CD4-positive, alpha-beta memory T cell (primary cell): Measurements from ENCODE around the gene CLSTN2. TPM values are rescaled to one million over a fixed set of nuclear protein-coding genes. Genes with fewer than 3 reads are reported as not detected.

Source experiments
- CTCF ChIA-PET: fragments of 350-600 bp; sonication (Branson Sonifier 250); formaldehyde crosslinking; loops from one replicate; lab custom pipeline; 2021; ENCODE audit warnings: inconsistent platforms; ENCODE audit not compliant: partially characterized antibody; lab: Charles Lee
- POLR2A ChIA-PET: fragments of 350-600 bp; sonication (Branson Sonifier 250); formaldehyde crosslinking; loops from one replicate; lab custom pipeline; 2021; ENCODE audit not compliant: partially characterized antibody; lab: Charles Lee
- DNase-seq, 5 donors: peaks; one replicate each; pipeline versions ENCODE4 v3.0.0 to v3.0.0-alpha.2; 2020 to 2022; ENCODE audit warnings: mixed read lengths in 1 of 5
- H3K27ac ChIP-seq: one replicate; pipeline ENCODE4 v1.7.0; 2013; ENCODE audit warnings: low read depth, low read length
- H3K27me3 ChIP-seq: 2 replicates; pipeline ENCODE4 v1.7.0; 2013; ENCODE audit warnings: mild to moderate bottlenecking, low read length, moderate library complexity; ENCODE audit not compliant: insufficient read depth
- H3K36me3 ChIP-seq: 2 replicates; pipeline ENCODE4 v1.7.0; 2013; ENCODE audit warnings: mild to moderate bottlenecking, low read length, moderate library complexity; ENCODE audit not compliant: insufficient read depth
- H3K4me1 ChIP-seq: 2 replicates; pipeline ENCODE4 v1.7.0; 2013; ENCODE audit warnings: mild to moderate bottlenecking, low read length, moderate library complexity; ENCODE audit not compliant: insufficient read depth
- H3K4me3 ChIP-seq, 2 donors: one replicate each; pipeline ENCODE4 v1.7.0; 2013; ENCODE audit warnings: low read length in 2 of 2, mild to moderate bottlenecking in 1 of 2
- H3K9me3 ChIP-seq, 2 donors: one replicate each; pipeline ENCODE4 v1.7.0; 2013; ENCODE audit warnings: low read length in 2 of 2, control low read depth in 1 of 2; ENCODE audit not compliant: control insufficient read depth in 1 of 2
- H3K27ac Mint-ChIP-seq, 7 donors: one replicate each; pipeline ENCODE4 v1.8.0; 2020 to 2021; ENCODE audit warnings: mixed read lengths in 7 of 7, mild to moderate bottlenecking in 6 of 7, inconsistent platforms in 3 of 7, moderate library complexity in 3 of 7
- H3K27me3 Mint-ChIP-seq, 2 donors: one replicate each; pipeline ENCODE4 v1.8.0; 2020 to 2021; ENCODE audit warnings: mixed read lengths in 2 of 2
- H3K36me3 Mint-ChIP-seq, 2 donors: one replicate each; pipeline ENCODE4 v1.8.0; 2020 to 2021; ENCODE audit warnings: mixed read lengths in 2 of 2, inconsistent platforms in 1 of 2, mild to moderate bottlenecking in 1 of 2
- H3K4me1 Mint-ChIP-seq, 4 donors: one replicate each; pipeline ENCODE4 v1.8.0; 2020 to 2021; ENCODE audit warnings: mixed read lengths in 4 of 4, mild to moderate bottlenecking in 1 of 4
- H3K4me3 Mint-ChIP-seq, 8 donors: one replicate each; pipeline ENCODE4 v1.8.0; 2020 to 2021; ENCODE audit warnings: mixed read lengths in 8 of 8, mild to moderate bottlenecking in 7 of 8, moderate library complexity in 6 of 8, inconsistent platforms in 3 of 8
- H3K9me3 Mint-ChIP-seq, 8 donors: one replicate each; pipeline ENCODE4 v1.8.0; 2020 to 2021; ENCODE audit warnings: mixed read lengths in 8 of 8, mild to moderate bottlenecking in 5 of 8, inconsistent platforms in 3 of 8, moderate library complexity in 1 of 8
- intact Hi-C: fragments of 100-400 bp; cut with micrococcal nuclease; formaldehyde crosslinking; loops from one replicate; pipeline ENCODE4 v1.15.1; 2023
- polyA plus RNA-seq, 2 donors: library from polyadenylated mRNA; unstranded; fragments of 300-500 nt; fragmentation: Illumina TruSeq; gene quantifications; one replicate each; pipeline ENCODE4 v1.2.3, GENCODE V29; 2021
- total RNA-seq, 2 experiments: library from RNA; stranded (reverse); gene quantifications; one replicate each; pipeline ENCODE4 v1.2.3, GENCODE V29; 2021

The CLSTN2 gene
- total and polyA plus RNA-seq, 4 experiments from 2014 or later, result not detected

- H3K4me3 ChIP-seq, result no peak overlapping the region
- no peaks in the 10 kb centered on the region for H3K4me1 ChIP-seq
- intact Hi-C loops, result no loop called here
- Mint-ChIP-seq H3K4me1 (no peaks in the 10 kb centered on the region), H3K9me3 (peaks cover 0 to 2% (median 0%) of the 10 kb centered on the region in 8 donors), H3K27ac (no peak overlapping the region), H3K27me3 (no peaks in the 10 kb centered on the region), H3K4me3 (no peak overlapping the region), H3K36me3 (no peaks in the 10 kb centered on the region)
- no peaks in the 10 kb centered on the region for H3K9me3 ChIP-seq
- H3K27ac ChIP-seq, result no peak overlapping the region
- no peaks in the 10 kb centered on the region for H3K36me3 ChIP-seq
- POLR2A ChIA-PET, result no interaction called here
- CTCF ChIA-PET, result no interaction called here
- no peak for DNase-seq
- H3K27me3 ChIP-seq, result no peaks in the 10 kb centered on the region
These were observed 611.7 kb downstream of the CLSTN2 start for GRCh38 chr3:140546649-140547048.

- Mint-ChIP-seq H3K27ac (no peak overlapping the region), H3K9me3 (peaks cover 0 to 2% (median 0%) of the 10 kb centered on the region in 8 donors), H3K36me3 (no peaks in the 10 kb centered on the region), H3K4me3 (no peak overlapping the region), H3K27me3 (no peaks in the 10 kb centered on the region), H3K4me1 (no peaks in the 10 kb centered on the region)
- H3K4me3 ChIP-seq, result no peak overlapping the region
- intact Hi-C loops, result no loop called here
- H3K4me1 ChIP-seq, result no peaks in the 10 kb centered on the region
- H3K36me3 ChIP-seq, result no peaks in the 10 kb centered on the region
- no peak overlapping the region for H3K27ac ChIP-seq
- H3K27me3 ChIP-seq, result no peaks in the 10 kb centered on the region
- ChIA-PET CTCF (no interaction called here), POLR2A (no interaction called here)
- H3K9me3 ChIP-seq, result no peaks in the 10 kb centered on the region
- DNase-seq, result no peak
These were observed 617.4 kb downstream of the CLSTN2 start for GRCh38 chr3:140552403-140552802.

DNA sequence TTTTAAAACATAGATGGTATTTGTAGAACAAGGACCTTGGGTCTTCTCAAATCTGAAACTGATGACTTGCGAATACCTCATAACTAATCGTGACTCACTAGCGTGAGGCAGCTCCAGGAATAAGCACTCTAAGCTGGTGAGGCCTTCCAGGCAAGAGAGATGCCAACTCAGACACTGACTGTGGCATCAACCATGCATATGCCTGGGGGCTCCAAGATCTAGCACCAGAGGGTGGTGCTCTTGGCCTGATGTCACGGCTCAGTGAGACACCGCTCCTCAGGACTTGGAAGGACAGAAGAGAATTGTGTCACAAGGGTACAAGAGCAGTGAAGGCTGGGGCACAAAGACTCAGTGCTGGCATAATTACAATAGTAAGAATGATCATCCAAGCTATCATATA, 617.9 kb downstream of the CLSTN2 start:
- no peak overlapping the region for H3K4me3 ChIP-seq
- no peaks in the 10 kb centered on the region for H3K36me3 ChIP-seq
- ChIA-PET CTCF (no interaction called here), POLR2A (no interaction called here)
- H3K27ac ChIP-seq, result no peak overlapping the region
- H3K9me3 ChIP-seq, result no peaks in the 10 kb centered on the region
- Mint-ChIP-seq H3K27ac (no peak overlapping the region), H3K27me3 (no peaks in the 10 kb centered on the region), H3K9me3 (peaks cover 0 to 3% (median 0%) of the 10 kb centered on the region in 8 donors), H3K4me1 (no peaks in the 10 kb centered on the region), H3K4me3 (no peak overlapping the region), H3K36me3 (no peaks in the 10 kb centered on the region)
- intact Hi-C loops, result no loop called here
- no peaks in the 10 kb centered on the region for H3K27me3 ChIP-seq
- DNase-seq, result no peak
- H3K4me1 ChIP-seq, result no peaks in the 10 kb centered on the region

DNA sequence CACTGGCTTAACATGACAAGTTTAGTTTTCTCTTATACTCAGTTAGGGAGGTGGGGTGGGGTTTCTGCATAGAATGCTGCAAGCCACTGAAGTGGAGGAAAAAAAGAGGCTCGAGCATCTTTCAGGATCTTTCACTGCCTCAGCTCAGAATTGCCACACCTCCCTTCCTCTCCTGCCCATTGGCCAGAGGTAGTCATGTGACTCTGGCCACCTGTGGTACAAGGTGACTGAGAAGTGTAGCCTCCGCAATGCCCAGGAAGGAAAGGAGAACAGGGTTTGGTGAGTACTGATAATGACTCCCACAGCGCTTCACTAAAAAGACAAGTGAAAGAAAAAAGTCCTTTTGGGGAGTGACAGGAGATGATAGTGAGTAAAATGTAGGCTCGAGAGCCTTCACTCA, 618.6 kb downstream of the CLSTN2 start:
- Histone ChIP-seq H3K27me3 (no peaks in the 10 kb centered on the region), H3K9me3 (no peaks in the 10 kb centered on the region), H3K4me3 (no peak overlapping the region), H3K36me3 (no peaks in the 10 kb centered on the region), H3K27ac (no peak overlapping the region), H3K4me1 (no peaks in the 10 kb centered on the region)
- peaks cover 0 to 4% (median 0%) of the 10 kb centered on the region in 8 donors for H3K9me3 Mint-ChIP-seq
- CTCF ChIA-PET, result no interaction called here
- H3K27ac Mint-ChIP-seq, result no peak overlapping the region
- no peaks in the 10 kb centered on the region for H3K36me3 Mint-ChIP-seq
- no peak overlapping the region for H3K4me3 Mint-ChIP-seq
- no peaks in the 10 kb centered on the region for H3K27me3 Mint-ChIP-seq
- no peaks in the 10 kb centered on the region for H3K4me1 Mint-ChIP-seq
- no peak for DNase-seq
- intact Hi-C loops, result no loop called here
- POLR2A ChIA-PET, result no interaction called here

DNA sequence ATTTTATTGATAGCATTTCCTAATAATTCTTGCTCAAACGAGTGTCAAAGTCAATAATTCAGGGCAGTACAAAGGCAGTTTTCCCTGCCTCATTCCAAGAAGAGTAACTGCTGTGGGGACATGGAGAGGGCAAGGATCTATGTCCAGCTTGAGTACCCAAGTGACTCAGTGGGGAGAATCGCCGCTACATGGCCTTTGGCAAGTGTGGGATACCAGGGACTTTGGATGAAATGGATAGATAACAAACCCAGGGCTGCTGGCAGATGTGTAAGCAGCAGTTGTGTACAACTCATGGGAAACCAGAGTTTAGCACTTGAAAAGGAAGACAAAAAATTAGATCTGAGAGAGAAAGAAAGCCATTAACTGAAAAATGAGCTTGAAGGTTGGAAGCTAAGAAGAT, 620.7 kb downstream of the CLSTN2 start:
- no peak for DNase-seq
- intact Hi-C loops, result no loop called here
- H3K27ac Mint-ChIP-seq, result no peak overlapping the region
- peaks cover 0 to 3% (median 0%) of the 10 kb centered on the region in 8 donors for H3K9me3 Mint-ChIP-seq
- H3K4me1 Mint-ChIP-seq, result no peaks in the 10 kb centered on the region
- no peaks in the 10 kb centered on the region for H3K4me1 ChIP-seq
- H3K4me3 ChIP-seq, result no peak overlapping the region
- H3K27me3 Mint-ChIP-seq, result no peaks in the 10 kb centered on the region
- H3K27me3 ChIP-seq, result no peaks in the 10 kb centered on the region
- no peaks in the 10 kb centered on the region for H3K9me3 ChIP-seq
- H3K36me3 Mint-ChIP-seq, result no peaks in the 10 kb centered on the region
- CTCF ChIA-PET, result no interaction called here
- POLR2A ChIA-PET, result no interaction called here
- H3K36me3 ChIP-seq, result no peaks in the 10 kb centered on the region
- H3K4me3 Mint-ChIP-seq, result no peak overlapping the region
- H3K27ac ChIP-seq, result no peak overlapping the region

DNA sequence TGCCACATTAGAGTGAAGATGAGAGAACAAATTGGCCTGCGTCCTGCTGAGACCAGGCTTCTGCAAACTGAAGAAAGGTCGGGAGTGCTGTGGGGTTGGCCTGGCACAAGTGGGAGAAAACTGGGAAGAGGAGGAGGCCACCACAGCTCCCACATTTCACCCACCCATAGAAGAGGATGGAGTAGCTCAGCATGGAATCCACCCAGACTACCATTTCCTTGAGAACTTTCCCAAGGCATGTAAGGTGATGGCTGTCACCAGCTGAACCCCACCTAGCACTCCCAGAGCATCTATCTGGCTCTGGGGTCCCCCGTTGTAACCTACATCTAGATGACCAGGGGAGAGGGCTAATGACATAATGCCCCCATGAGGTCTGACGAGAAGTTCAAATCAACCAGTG, 622.5 kb downstream of the CLSTN2 start:
- no peak overlapping the region for H3K27ac Mint-ChIP-seq
- H3K4me1 ChIP-seq, result no peaks in the 10 kb centered on the region
- peaks cover 0 to 3% (median 0%) of the 10 kb centered on the region in 8 donors for H3K9me3 Mint-ChIP-seq
- no peaks in the 10 kb centered on the region for H3K36me3 Mint-ChIP-seq
- no peaks in the 10 kb centered on the region for H3K27me3 ChIP-seq
- intact Hi-C loops, result no loop called here
- H3K27me3 Mint-ChIP-seq, result no peaks in the 10 kb centered on the region
- no peak for DNase-seq
- ChIA-PET POLR2A (no interaction called here), CTCF (no interaction called here)
- H3K9me3 ChIP-seq, result no peaks in the 10 kb centered on the region
- H3K4me3 ChIP-seq, result no peak overlapping the region
- no peaks in the 10 kb centered on the region for H3K4me1 Mint-ChIP-seq
- no peak overlapping the region for H3K4me3 Mint-ChIP-seq
- no peaks in the 10 kb centered on the region for H3K36me3 ChIP-seq
- no peak overlapping the region for H3K27ac ChIP-seq

GRCh38 chr3:140559546-140559945, 624.6 kb downstream of the CLSTN2 start:
- no peaks in the 10 kb centered on the region for H3K36me3 Mint-ChIP-seq
- intact Hi-C loops, result no loop called here
- H3K27me3 Mint-ChIP-seq, result no peaks in the 10 kb centered on the region
- no peaks in the 10 kb centered on the region for H3K27me3 ChIP-seq
- no peak overlapping the region for H3K27ac Mint-ChIP-seq
- no peak overlapping the region for H3K4me3 Mint-ChIP-seq
- CTCF ChIA-PET, result no interaction called here
- H3K9me3 Mint-ChIP-seq, result peaks cover 0 to 3% (median 0%) of the 10 kb centered on the region in 8 donors
- H3K9me3 ChIP-seq, result no peaks in the 10 kb centered on the region
- H3K4me1 Mint-ChIP-seq, result no peaks in the 10 kb centered on the region
- DNase-seq, result no peak
- no peak overlapping the region for H3K27ac ChIP-seq
- H3K36me3 ChIP-seq, result no peaks in the 10 kb centered on the region
- no peaks in the 10 kb centered on the region for H3K4me1 ChIP-seq
- no peak overlapping the region for H3K4me3 ChIP-seq
- POLR2A ChIA-PET, result no interaction called here

GRCh38 chr3:140563206-140563760, 628.3 kb downstream of the CLSTN2 start:
- H3K27ac Mint-ChIP-seq, result no peak overlapping the region
- ChIA-PET CTCF (no interaction called here), POLR2A (no interaction called here)
- H3K27me3 Mint-ChIP-seq, result no peaks in the 10 kb centered on the region
- H3K36me3 Mint-ChIP-seq, result no peaks in the 10 kb centered on the region
- Histone ChIP-seq H3K27ac (no peak overlapping the region), H3K9me3 (no peaks in the 10 kb centered on the region), H3K36me3 (no peaks in the 10 kb centered on the region), H3K4me1 (no peaks in the 10 kb centered on the region), H3K27me3 (no peaks in the 10 kb centered on the region), H3K4me3 (no peak overlapping the region)
- intact Hi-C loops, result no loop called here
- H3K4me3 Mint-ChIP-seq, result no peak overlapping the region
- no peaks in the 10 kb centered on the region for H3K4me1 Mint-ChIP-seq
- DNase-seq, result no peak
- no peaks in the 10 kb centered on the region for H3K9me3 Mint-ChIP-seq
